Left ventricle myocardium inferior (tissue), 1 donor: ENCODE data around the gene THADA. TPM values are rescaled to one million over a fixed set of nuclear protein-coding genes. Genes with fewer than 3 reads are reported as not detected.
"Not testable (repeated sequence)": the region's sequence is repeated elsewhere in the genome, so short reads cannot be mapped to it uniquely, and the experiment has no call there.

Experiments
- DNase-seq: peaks from one replicate; pipeline ENCODE4 v3.0.0-alpha.2; 2020
- H3K27ac ChIP-seq: fragments of 200-600 bp; replicated peaks from 2 replicates; pipeline ENCODE4 v1.8.0; 2021
- H3K27me3 ChIP-seq: fragments of 200-600 bp; 2 replicates; pipeline ENCODE4 v1.8.0; 2021; ENCODE audit warnings: low read depth
- H3K36me3 ChIP-seq: fragments of 200-600 bp; 2 replicates; pipeline ENCODE4 v1.8.0; 2021
- H3K4me1 ChIP-seq: fragments of 200-600 bp; 2 replicates; pipeline ENCODE4 v1.8.0; 2021
- H3K4me3 ChIP-seq: fragments of 200-600 bp; 2 replicates; pipeline ENCODE4 v1.8.0; 2021; ENCODE audit warnings: mild to moderate bottlenecking, moderate library complexity
- H3K9me3 ChIP-seq: fragments of 200-600 bp; replicated peaks from 2 replicates; pipeline ENCODE4 v1.8.0; 2021
- CTCF ChIP-seq: fragments of 200-600 bp; IDR thresholded peaks from 2 replicates; pipeline ENCODE4 v1.8.0; 2021; ENCODE audit warnings: antibody characterized with exemption, mild to moderate bottlenecking, borderline replicate concordance
- intact Hi-C: fragments of 100-400 bp; cut with micrococcal nuclease; formaldehyde crosslinking; loops from one replicate; pipeline ENCODE4 v1.11.0; 2022
- total RNA-seq: library from RNA; stranded (reverse); fragmentation: NEBNext Ultra II Directional; extraction: Animal tissue kit (Norgen Biotek cat#: 25700); gene quantifications from one replicate; pipeline ENCODE4 v1.2.1, GENCODE V29; 2021
- donor health status: DM: no; HTN: yes; CAD: no; lungs with severe emphysema.

The THADA gene
- total RNA-seq, 1 donor from 2014 or later, result 15.4 TPM

GRCh38 chr2:43534569-43534968 lies 61.3 kb downstream of the THADA start:
- no peaks in the 10 kb centered on the region for H3K4me1 ChIP-seq
- no peak for TF ChIP-seq CTCF

GRCh38 chr2:43532572-43532971 lies 63.3 kb downstream of the THADA start:
- H3K36me3 ChIP-seq, result peaks cover 16% of the 10 kb centered on the region
- H3K4me1 ChIP-seq, H3K4me3 ChIP-seq, intact Hi-C loops, H3K9me3 ChIP-seq, H3K27ac ChIP-seq, DNase-seq, H3K27me3 ChIP-seq: not testable (repeated sequence)

More at GRCh38 chr2:43534569-43534968, 61.3 kb downstream of the THADA start:
- intact Hi-C loops, result no loop called here
- no peak overlapping the region for H3K4me3 ChIP-seq
- DNase-seq, result no peak
- H3K9me3 ChIP-seq, result no peaks in the 10 kb centered on the region
- peaks cover 23% of the 10 kb centered on the region for H3K36me3 ChIP-seq
- H3K27ac ChIP-seq, result no peak overlapping the region
- no peaks in the 10 kb centered on the region for H3K27me3 ChIP-seq

GRCh38 chr2:43531251-43531650 lies 64.6 kb downstream of the THADA start:
- Histone ChIP-seq H3K27ac (no peak overlapping the region), H3K36me3 (peaks cover 16% of the 10 kb centered on the region), H3K27me3 (no peaks in the 10 kb centered on the region), H3K4me3 (no peak overlapping the region), H3K9me3 (no peaks in the 10 kb centered on the region), H3K4me1 (no peaks in the 10 kb centered on the region)
- intact Hi-C loops, result no loop called here
- no peak for DNase-seq
- no peak for TF ChIP-seq CTCF

GRCh38 chr2:43526994-43527393 lies 68.8 kb downstream of the THADA start:
- Histone ChIP-seq H3K27ac (no peak overlapping the region), H3K4me1 (no peaks in the 10 kb centered on the region), H3K27me3 (no peaks in the 10 kb centered on the region), H3K4me3 (no peak overlapping the region), H3K36me3 (no peaks in the 10 kb centered on the region), H3K9me3 (peaks cover 5% of the 10 kb centered on the region)
- TF ChIP-seq CTCF, result no peak
- DNase-seq, result no peak
- intact Hi-C loops, result no loop called here

GRCh38 chr2:43525506-43525905 lies 70.3 kb downstream of the THADA start:
- intact Hi-C loops, result no loop called here
- no peak overlapping the region for H3K4me3 ChIP-seq
- H3K27me3 ChIP-seq, result no peaks in the 10 kb centered on the region
- DNase-seq, result no peak
- no peaks in the 10 kb centered on the region for H3K36me3 ChIP-seq
- no peak overlapping the region for H3K27ac ChIP-seq
- no peak for TF ChIP-seq CTCF
- H3K9me3 ChIP-seq, result peaks cover 5% of the 10 kb centered on the region
- no peaks in the 10 kb centered on the region for H3K4me1 ChIP-seq

GRCh38 chr2:43524177-43524965 lies 71.5 kb downstream of the THADA start:
- no peaks in the 10 kb centered on the region for H3K36me3 ChIP-seq
- intact Hi-C loops, result no loop called here
- no peaks in the 10 kb centered on the region for H3K27me3 ChIP-seq
- peaks cover 5% of the 10 kb centered on the region for H3K9me3 ChIP-seq
- no peak for DNase-seq
- peak; percentile 42 for TF ChIP-seq CTCF
- H3K4me3 ChIP-seq, result no peak overlapping the region
- H3K27ac ChIP-seq, result no peak overlapping the region
- H3K4me1 ChIP-seq, result peaks cover 10% of the 10 kb centered on the region
